ENCODE results near the gene DLG5.

GRCh38 chr10:77771851-77772250 is 154.7 kb downstream of the DLG5 start:
- no peak for TF ChIP-seq CTCF (IDR thresholded peaks at IDR 0.05; ENCODE audit: poor library complexity)
- no peak for TF ChIP-seq EZH2 (IDR thresholded peaks at IDR 0.05; ENCODE audit: borderline replicate concordance)
- no peak for TF ChIP-seq EZH2phosphoT487 (IDR thresholded peaks at IDR 0.05; ENCODE audit: low read depth, severe bottlenecking, unreplicated experiment)
